ENCODE data around the gene ADAP1.

The ADAP1 gene

GRCh38 chr7:892648-893593 is 61.6 kb downstream of the ADAP1 start:
- Histone ChIP-seq H3K4me1 (ENCODE audit: insufficient read depth, low read length) (no peaks in the 10 kb centered on the region), H3K4me3 (ENCODE audit: low read length) (no peak overlapping the region), H3K27me3 (ENCODE audit: insufficient read depth, low read length) (no peaks in the 10 kb centered on the region), H2AFZ (ENCODE audit: low read depth, low read length) (no peak overlapping the region), H3K36me3 (ENCODE audit: insufficient read depth, low read length) (peaks cover 74% of the 10 kb centered on the region), H3K9me3 (ENCODE audit: low read length) (no peaks in the 10 kb centered on the region)

GRCh38 chr7:891805-892204 is 62.7 kb downstream of the ADAP1 start:
- no peak overlapping the region for H3K4me3 ChIP-seq (ENCODE audit: low read length)
- no peaks in the 10 kb centered on the region for H3K9me3 ChIP-seq (ENCODE audit: low read length)
- peaks cover 78% of the 10 kb centered on the region for H3K36me3 ChIP-seq (ENCODE audit: insufficient read depth, low read length)

GRCh38 chr7:891291-891690 is 63.2 kb downstream of the ADAP1 start:
- no peaks in the 10 kb centered on the region for H3K27me3 ChIP-seq (ENCODE audit: insufficient read depth, low read length)
- no peak overlapping the region for H2AFZ ChIP-seq (ENCODE audit: low read depth, low read length)
- H3K4me1 ChIP-seq (ENCODE audit: insufficient read depth, low read length) = no peaks in the 10 kb centered on the region
- no peaks in the 10 kb centered on the region for H3K9me3 ChIP-seq (ENCODE audit: low read length)
- H3K4me3 ChIP-seq (ENCODE audit: low read length) = no peak overlapping the region
- peaks cover 78% of the 10 kb centered on the region for H3K36me3 ChIP-seq (ENCODE audit: insufficient read depth, low read length)

More at GRCh38 chr7:891805-892204, 62.7 kb downstream of the ADAP1 start:
- Histone ChIP-seq H3K27me3 (ENCODE audit: insufficient read depth, low read length) (no peaks in the 10 kb centered on the region), H2AFZ (ENCODE audit: low read depth, low read length) (no peak overlapping the region), H3K4me1 (ENCODE audit: insufficient read depth, low read length) (no peaks in the 10 kb centered on the region)

- Histone ChIP-seq H3K27me3 (ENCODE audit: insufficient read depth, low read length) (no peaks in the 10 kb centered on the region), H3K9me3 (ENCODE audit: low read length) (no peaks in the 10 kb centered on the region), H2AFZ (ENCODE audit: low read depth, low read length) (no peak overlapping the region), H3K4me3 (ENCODE audit: low read length) (no peak overlapping the region), H3K36me3 (ENCODE audit: insufficient read depth, low read length) (peaks cover 76% of the 10 kb centered on the region), H3K4me1 (ENCODE audit: insufficient read depth, low read length) (no peaks in the 10 kb centered on the region)
These were observed 63.6 kb downstream of the ADAP1 start for GRCh38 chr7:890868-891267.

- H2AFZ ChIP-seq (ENCODE audit: low read depth, low read length) = no peak overlapping the region
- H3K4me3 ChIP-seq (ENCODE audit: low read length) = no peak overlapping the region
- H3K4me1 ChIP-seq (ENCODE audit: insufficient read depth, low read length) = no peaks in the 10 kb centered on the region
- no peaks in the 10 kb centered on the region for H3K27me3 ChIP-seq (ENCODE audit: insufficient read depth, low read length)
- H3K9me3 ChIP-seq (ENCODE audit: low read length) = no peaks in the 10 kb centered on the region
- peaks cover 65% of the 10 kb centered on the region for H3K36me3 ChIP-seq (ENCODE audit: insufficient read depth, low read length)
These were observed 65.1 kb downstream of the ADAP1 start for GRCh38 chr7:889391-889790.

- Histone ChIP-seq H3K4me1 (ENCODE audit: insufficient read depth, low read length) (no peaks in the 10 kb centered on the region), H3K9me3 (ENCODE audit: low read length) (no peaks in the 10 kb centered on the region), H3K36me3 (ENCODE audit: insufficient read depth, low read length) (peaks cover 61% of the 10 kb centered on the region), H3K4me3 (ENCODE audit: low read length) (no peak overlapping the region), H3K27me3 (ENCODE audit: insufficient read depth, low read length) (no peaks in the 10 kb centered on the region), H2AFZ (ENCODE audit: low read depth, low read length) (no peak overlapping the region)
These were observed 65.5 kb downstream of the ADAP1 start for GRCh38 chr7:889025-889390.

GRCh38 chr7:888081-889024 is 66.1 kb downstream of the ADAP1 start:
- no peaks in the 10 kb centered on the region for H3K27me3 ChIP-seq (ENCODE audit: insufficient read depth, low read length)
- H3K4me1 ChIP-seq (ENCODE audit: insufficient read depth, low read length) = no peaks in the 10 kb centered on the region
- H2AFZ ChIP-seq (ENCODE audit: low read depth, low read length) = no peak overlapping the region
- no peaks in the 10 kb centered on the region for H3K9me3 ChIP-seq (ENCODE audit: low read length)
- H3K4me3 ChIP-seq (ENCODE audit: low read length) = no peak overlapping the region
- peaks cover 54% of the 10 kb centered on the region for H3K36me3 ChIP-seq (ENCODE audit: insufficient read depth, low read length)

GRCh38 chr7:887488-887820 is 67.0 kb downstream of the ADAP1 start:
- Histone ChIP-seq H3K4me1 (ENCODE audit: insufficient read depth, low read length) (no peaks in the 10 kb centered on the region), H3K27me3 (ENCODE audit: insufficient read depth, low read length) (no peaks in the 10 kb centered on the region), H2AFZ (ENCODE audit: low read depth, low read length) (no peak overlapping the region), H3K4me3 (ENCODE audit: low read length) (no peak overlapping the region), H3K9me3 (ENCODE audit: low read length) (no peaks in the 10 kb centered on the region), H3K36me3 (ENCODE audit: insufficient read depth, low read length) (peaks cover 47% of the 10 kb centered on the region)

- no peak overlapping the region for H2AFZ ChIP-seq (ENCODE audit: low read depth, low read length)
- no peak overlapping the region for H3K4me3 ChIP-seq (ENCODE audit: low read length)
- H3K27me3 ChIP-seq (ENCODE audit: insufficient read depth, low read length) = no peaks in the 10 kb centered on the region
- peaks cover 41% of the 10 kb centered on the region for H3K36me3 ChIP-seq (ENCODE audit: insufficient read depth, low read length)
- H3K9me3 ChIP-seq (ENCODE audit: low read length) = no peaks in the 10 kb centered on the region
- H3K4me1 ChIP-seq (ENCODE audit: insufficient read depth, low read length) = no peaks in the 10 kb centered on the region
These were observed 67.6 kb downstream of the ADAP1 start for GRCh38 chr7:886626-887487.

GRCh38 chr7:885893-886625 is 68.4 kb downstream of the ADAP1 start:
- Histone ChIP-seq H2AFZ (ENCODE audit: low read depth, low read length) (no peak overlapping the region), H3K4me1 (ENCODE audit: insufficient read depth, low read length) (no peaks in the 10 kb centered on the region), H3K36me3 (ENCODE audit: insufficient read depth, low read length) (peaks cover 36% of the 10 kb centered on the region), H3K4me3 (ENCODE audit: low read length) (no peak overlapping the region), H3K9me3 (ENCODE audit: low read length) (no peaks in the 10 kb centered on the region), H3K27me3 (ENCODE audit: insufficient read depth, low read length) (no peaks in the 10 kb centered on the region)

GRCh38 chr7:885261-885892 is 69.1 kb downstream of the ADAP1 start:
- peaks cover 29% of the 10 kb centered on the region for H3K36me3 ChIP-seq (ENCODE audit: insufficient read depth, low read length)

More at GRCh38 chr7:885261-885892, 69.1 kb downstream of the ADAP1 start:
- Histone ChIP-seq H2AFZ (ENCODE audit: low read depth, low read length) (no peak overlapping the region), H3K4me3 (ENCODE audit: low read length) (no peak overlapping the region), H3K9me3 (ENCODE audit: low read length) (no peaks in the 10 kb centered on the region), H3K4me1 (ENCODE audit: insufficient read depth, low read length) (no peaks in the 10 kb centered on the region), H3K27me3 (ENCODE audit: insufficient read depth, low read length) (no peaks in the 10 kb centered on the region)

Measured in neuron (in vitro differentiated cells).